Activated CD4-positive, alpha-beta T cell treated with anti-CD3 and anti-CD28 coated beads for 36 hours (primary cell): ENCODE results near the gene TINCR. TPM values are rescaled to one million over a fixed set of nuclear protein-coding genes. Genes with fewer than 3 reads are reported as not detected.
A peak's percentile ranks its signal among the peaks of the same experiment; 100 is the strongest.
"Not testable (repeated sequence)": the region's sequence is repeated elsewhere in the genome, so short reads cannot be mapped to it uniquely, and the experiment has no call there.

Experiments used
- ATAC-seq: fragments of 200-7000 bp; cut with Tn5 transposase; one replicate; pipeline ENCODE4 v1.10.0; 2021; ENCODE audit warnings: mild to moderate bottlenecking, moderate library complexity
- CTCF ChIA-PET: fragments of 350-600 bp; sonication (Branson Sonifier 250); formaldehyde crosslinking; loops from one replicate; lab custom pipeline; 2021; ENCODE audit warnings: antibody characterized with exemption; lab: Charles Lee
- POLR2A ChIA-PET: fragments of 350-600 bp; sonication (Branson Sonifier 250); formaldehyde crosslinking; loops from one replicate; lab custom pipeline; 2021; ENCODE audit warnings: antibody characterized with exemption, inconsistent platforms; lab: Charles Lee
- DNase-seq: peaks from one replicate; pipeline ENCODE4 v3.0.0-alpha.2; 2020
- H3K27ac Mint-ChIP-seq: one replicate; pipeline ENCODE4 v1.8.0; 2021; ENCODE audit warnings: mixed read lengths
- H3K27me3 Mint-ChIP-seq: one replicate; pipeline ENCODE4 v1.8.0; 2021; ENCODE audit warnings: mixed read lengths
- H3K36me3 Mint-ChIP-seq: one replicate; pipeline ENCODE4 v1.8.0; 2021; ENCODE audit warnings: low read depth, mixed read lengths
- H3K4me1 Mint-ChIP-seq: one replicate; pipeline ENCODE4 v1.8.0; 2021; ENCODE audit warnings: mixed read lengths
- H3K4me3 Mint-ChIP-seq: one replicate; pipeline ENCODE4 v1.8.0; 2021; ENCODE audit warnings: mild to moderate bottlenecking, moderate library complexity, mixed read lengths
- H3K9me3 Mint-ChIP-seq: one replicate; pipeline ENCODE4 v1.8.0; 2021; ENCODE audit warnings: low read depth, mixed read lengths
- intact Hi-C, 2 experiments: fragments of 100-400 bp; cut with DNase I in 1 of 2; cut with micrococcal nuclease in 1 of 2; formaldehyde crosslinking; loops; one replicate each; pipeline versions ENCODE4 v1.14.2 to v1.15.1; 2022 to 2024; cut with DNase I, micrococcal nuclease
- total RNA-seq, 2 experiments: library from RNA; stranded (reverse); gene quantifications; one replicate each; pipeline ENCODE4 v1.2.3, GENCODE V29; 2021

TINCR gene
- under 1 TPM; 0.23 to 0.27 TPM for total RNA-seq

DNA sequence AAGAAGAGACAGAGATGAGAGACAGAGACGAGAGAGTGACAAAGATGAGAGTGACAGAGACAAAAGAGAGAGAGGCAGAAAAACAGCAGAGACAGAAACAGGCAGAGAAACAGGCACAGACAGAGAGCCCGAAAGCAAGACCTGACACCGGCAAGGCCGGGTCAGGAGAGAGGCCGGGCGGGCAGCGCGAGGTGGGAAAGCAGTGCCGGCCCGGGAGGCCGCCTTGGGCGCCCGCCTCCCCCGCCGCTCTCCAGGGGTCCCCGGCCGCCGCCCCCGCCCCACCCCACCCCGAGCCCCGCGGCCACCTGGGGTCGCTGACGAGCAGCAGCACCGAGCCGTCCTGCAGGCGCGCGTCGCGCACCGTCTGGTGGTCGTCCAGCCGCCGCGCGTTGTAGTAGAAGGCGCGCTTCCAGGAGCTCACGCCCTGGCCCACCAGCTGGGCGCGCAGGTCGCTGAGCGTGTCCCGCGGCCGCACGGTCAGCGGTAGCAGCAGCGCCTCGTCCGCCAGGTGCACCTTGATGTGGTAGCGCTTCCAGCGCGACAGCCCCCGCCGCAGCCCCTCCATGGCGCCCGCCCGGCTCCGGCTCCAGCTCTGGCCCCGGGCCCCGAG, at the start of gene TINCR:
TINCR (minus strand) TSS at position 594 of the 610 bp plus-strand sequence.
- Mint-ChIP-seq H3K27me3 (peaks cover 9% of the 10 kb centered on the region), H3K4me1 (no peaks in the 10 kb centered on the region), H3K9me3 (no peaks in the 10 kb centered on the region), H3K36me3 (no peaks in the 10 kb centered on the region), H3K4me3 (no peak within 1 kb of the TSS), H3K27ac (no peak within 1 kb of the TSS)
- ATAC-seq (no peak), DNase-seq (no peak)
- POLR2A ChIA-PET: no interaction called here
- CTCF ChIA-PET: no interaction called here
- intact Hi-C loops: no loop called here

- Mint-ChIP-seq H3K4me1 (peaks cover 41% of the 10 kb centered on the region), H3K27me3 (no peaks in the 10 kb centered on the region), H3K9me3 (no peaks in the 10 kb centered on the region), H3K27ac (no peak overlapping the region), H3K4me3 (no peak overlapping the region), H3K36me3 (peaks cover 86% of the 10 kb centered on the region)
- ATAC-seq (no peak), DNase-seq (no peak)
- ChIA-PET CTCF (interaction anchor here (0.7 kb wide), 1 partner anchor 77 kb away, joined by 3 read pairs; no protein-coding TSS in a partner anchor), POLR2A (no interaction called here)
- intact Hi-C loops: no loop called here
Observed at GRCh38 chr19:5617080-5617479, 49.3 kb upstream of the TINCR start.

GRCh38 chr19:5615756-5616327, 48.1 kb upstream of the TINCR start:
- POLR2A ChIA-PET: interaction anchor here (0.6 to 1.1 kb wide), 2 partner anchors 11 to 885 kb away, joined by 3 read pairs; no protein-coding TSS in a partner anchor
- CTCF ChIA-PET: interaction anchor here (0.5 to 0.9 kb wide), 2 partner anchors 27 to 105 kb away, joined by 3 read pairs; no protein-coding TSS in a partner anchor
- intact Hi-C loops: no loop called here
- H3K9me3 Mint-ChIP-seq: no peaks in the 10 kb centered on the region
- DNase-seq: no peak
- H3K4me1 Mint-ChIP-seq: peaks cover 33% of the 10 kb centered on the region
- H3K27ac Mint-ChIP-seq: peak overlapping the region; percentile 63
- peaks cover 81% of the 10 kb centered on the region for H3K36me3 Mint-ChIP-seq
- no peak overlapping the region for H3K4me3 Mint-ChIP-seq
- H3K27me3 Mint-ChIP-seq: no peaks in the 10 kb centered on the region
- ATAC-seq: no peak

- H3K36me3 Mint-ChIP-seq: peaks cover 83% of the 10 kb centered on the region
- H3K27ac Mint-ChIP-seq: peak overlapping the region; percentile 16
- POLR2A ChIA-PET: interaction anchor here (0.6 kb wide), 1 partner anchor 8 kb away, joined by 3 read pairs; no protein-coding TSS in a partner anchor
- H3K4me1 Mint-ChIP-seq: peaks cover 9% of the 10 kb centered on the region
- intact Hi-C loops: no loop called here
- H3K4me3 Mint-ChIP-seq: no peak overlapping the region
- no peaks in the 10 kb centered on the region for H3K9me3 Mint-ChIP-seq
- ATAC-seq: no peak
- DNase-seq: no peak
- H3K27me3 Mint-ChIP-seq: no peaks in the 10 kb centered on the region
- CTCF ChIA-PET: no interaction called here
Observed at GRCh38 chr19:5612891-5613865, 45.4 kb upstream of the TINCR start.

- intact Hi-C loops: no loop called here
- DNase-seq: no peak
- Mint-ChIP-seq H3K36me3 (peaks cover 82% of the 10 kb centered on the region), H3K27ac (no peak overlapping the region), H3K4me3 (no peak overlapping the region), H3K27me3 (no peaks in the 10 kb centered on the region), H3K4me1 (peaks cover 9% of the 10 kb centered on the region), H3K9me3 (no peaks in the 10 kb centered on the region)
- ATAC-seq: no peak
- CTCF ChIA-PET: interaction anchor here (0.6 to 1.2 kb wide), 4 partner anchors 9 to 1736 kb away, joined by 3 to 4 read pairs (median 4); no protein-coding TSS in a partner anchor
- POLR2A ChIA-PET: interaction anchor here (1.0 kb wide), 1 partner anchor 9 kb away, joined by 3 read pairs; no protein-coding TSS in a partner anchor
Observed at GRCh38 chr19:5609881-5610448, 42.2 kb upstream of the TINCR start.

- H3K36me3 Mint-ChIP-seq: peaks cover 81% of the 10 kb centered on the region
- CTCF ChIA-PET: interaction anchor here (1.2 kb wide), 2 partner anchors 10 to 12 kb away, joined by 3 to 4 read pairs; no protein-coding TSS in a partner anchor
- intact Hi-C loops, POLR2A ChIA-PET, H3K27ac Mint-ChIP-seq, H3K27me3 Mint-ChIP-seq, DNase-seq, ATAC-seq, H3K4me3 Mint-ChIP-seq, H3K4me1 Mint-ChIP-seq, H3K9me3 Mint-ChIP-seq: not testable (repeated sequence)
Observed at GRCh38 chr19:5608766-5609165, 41.0 kb upstream of the TINCR start.

- peaks cover 9% of the 10 kb centered on the region for H3K4me1 Mint-ChIP-seq
- no peaks in the 10 kb centered on the region for H3K9me3 Mint-ChIP-seq
- ChIA-PET CTCF (interaction anchor here (0.6 kb wide), 1 partner anchor 227 kb away, joined by 3 read pairs; no protein-coding TSS in a partner anchor), POLR2A (no interaction called here)
- H3K4me3 Mint-ChIP-seq: no peak overlapping the region
- no peak overlapping the region for H3K27ac Mint-ChIP-seq
- ATAC-seq (no peak), DNase-seq (no peak)
- peaks cover 81% of the 10 kb centered on the region for H3K36me3 Mint-ChIP-seq
- H3K27me3 Mint-ChIP-seq: no peaks in the 10 kb centered on the region
- intact Hi-C loops: no loop called here
Observed at GRCh38 chr19:5608291-5608690, 40.5 kb upstream of the TINCR start.

DNA sequence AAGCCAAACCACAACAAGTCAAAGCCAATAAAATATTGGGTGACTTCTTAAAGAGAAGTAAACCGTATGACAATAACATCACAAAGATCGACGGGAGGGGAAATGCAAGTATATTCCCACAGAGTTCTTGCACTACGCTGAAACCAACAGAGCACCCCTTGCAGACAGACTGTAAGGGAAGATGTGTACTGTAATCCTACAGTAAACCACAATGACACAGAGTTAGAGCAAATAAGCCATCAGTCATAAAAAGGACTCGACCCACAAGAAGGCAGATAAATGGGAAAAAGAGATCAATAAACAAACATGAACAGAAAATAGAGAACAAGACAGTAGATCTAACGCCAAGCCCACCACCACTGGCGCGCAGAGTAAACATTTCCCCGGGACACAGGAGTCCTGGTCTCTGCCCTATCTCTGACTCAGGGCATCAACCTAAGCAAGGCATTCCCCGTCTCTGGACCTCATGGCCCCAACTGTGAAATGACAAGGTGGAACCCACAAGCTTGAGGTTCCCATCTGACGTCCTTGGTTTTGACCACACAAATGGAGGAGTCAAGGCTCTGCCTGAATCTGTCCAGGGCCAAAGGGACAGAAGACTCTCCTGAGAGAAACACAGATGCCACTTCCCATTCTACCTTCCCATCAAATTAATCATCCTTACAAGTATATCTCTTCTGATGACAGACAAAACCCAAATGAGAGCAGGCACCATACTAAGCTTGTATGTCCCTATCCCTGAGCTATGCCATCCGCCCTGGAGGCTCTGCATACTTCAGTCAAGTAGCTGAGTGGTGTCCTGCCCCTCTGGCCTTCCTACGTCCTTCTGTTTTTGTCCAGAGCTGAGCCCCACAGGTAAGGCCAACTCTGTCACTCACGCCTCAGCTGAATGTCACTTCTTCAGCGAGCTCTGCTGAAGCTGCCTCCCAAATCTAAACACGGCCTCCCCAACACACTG, 39.8 kb upstream of the TINCR start:
- ChIA-PET POLR2A (no interaction called here), CTCF (interaction anchor here (0.6 kb wide), 2 partner anchors 8 to 226 kb away, joined by 3 to 4 read pairs; no protein-coding TSS in a partner anchor)
- Mint-ChIP-seq H3K9me3 (no peaks in the 10 kb centered on the region), H3K36me3 (peaks cover 76% of the 10 kb centered on the region), H3K27me3 (no peaks in the 10 kb centered on the region), H3K4me1 (peaks cover 9% of the 10 kb centered on the region), H3K27ac (no peak overlapping the region), H3K4me3 (no peak overlapping the region)
- DNase-seq (no peak), ATAC-seq (no peak)
- intact Hi-C loops: no loop called here

- intact Hi-C loops: no loop called here
- Mint-ChIP-seq H3K9me3 (no peaks in the 10 kb centered on the region), H3K27me3 (no peaks in the 10 kb centered on the region), H3K36me3 (peaks cover 71% of the 10 kb centered on the region), H3K27ac (no peak overlapping the region), H3K4me3 (no peak overlapping the region), H3K4me1 (peaks cover 9% of the 10 kb centered on the region)
- POLR2A ChIA-PET: interaction anchor here (0.7 to 1.4 kb wide), 2 partner anchors 8 to 10 kb away, joined by 3 read pairs; no protein-coding TSS in a partner anchor
- no peak for DNase-seq
- CTCF ChIA-PET: interaction anchor here (1.7 kb wide), 1 partner anchor 11 kb away, joined by 4 read pairs; no protein-coding TSS in a partner anchor
- no peak for ATAC-seq
Observed at GRCh38 chr19:5605362-5605761, 37.6 kb upstream of the TINCR start.

DNA sequence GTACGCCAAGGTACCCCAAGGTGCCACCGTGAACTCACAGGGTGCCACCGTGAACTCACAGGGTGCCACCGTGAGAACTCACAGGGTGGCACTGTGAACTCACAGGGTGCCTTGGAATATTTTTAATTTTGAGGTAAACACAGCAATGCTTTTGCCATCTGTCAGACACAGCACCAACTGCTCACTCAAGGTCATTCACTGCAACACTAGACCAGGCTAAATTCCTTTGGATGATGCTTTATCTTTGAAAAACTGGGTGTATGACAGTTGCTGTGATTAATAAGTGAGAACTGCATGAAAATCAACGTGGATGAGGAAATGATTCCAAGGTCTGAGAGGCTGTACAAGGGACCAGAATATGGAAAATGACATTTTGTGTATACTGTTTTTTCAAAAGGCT, 35.9 kb upstream of the TINCR start:
- DNase-seq: no peak
- POLR2A ChIA-PET: no interaction called here

More for the DNA sequence above, 35.9 kb upstream of the TINCR start:
- H3K4me3 Mint-ChIP-seq: no peak overlapping the region
- intact Hi-C loops: no loop called here
- no peaks in the 10 kb centered on the region for H3K27me3 Mint-ChIP-seq
- H3K9me3 Mint-ChIP-seq: no peaks in the 10 kb centered on the region
- H3K27ac Mint-ChIP-seq: no peak overlapping the region
- CTCF ChIA-PET: no interaction called here
- ATAC-seq: no peak
- peaks cover 9% of the 10 kb centered on the region for H3K4me1 Mint-ChIP-seq
- peaks cover 70% of the 10 kb centered on the region for H3K36me3 Mint-ChIP-seq
